C4-2B (cell line): ENCODE results near the gene LRRC53.

Source experiments
- H3K27ac ChIP-seq: fragments of 450-650 bp; 2 replicates; pipeline ENCODE4 v1.5.1; 2017
- ZFX ChIP-seq: fragments of 450-650 bp; IDR thresholded peaks from 2 replicates; pipeline ENCODE4 v1.6.1; 2017
- TF ChIP-seq, protein P1 (sequence below): fragments of 450-650 bp; conservative IDR thresholded peaks from 2 replicates; pipeline ENCODE4 v1.5.1; 2017; ENCODE audit warnings: mild to moderate bottlenecking

The LRRC53 gene

DNA sequence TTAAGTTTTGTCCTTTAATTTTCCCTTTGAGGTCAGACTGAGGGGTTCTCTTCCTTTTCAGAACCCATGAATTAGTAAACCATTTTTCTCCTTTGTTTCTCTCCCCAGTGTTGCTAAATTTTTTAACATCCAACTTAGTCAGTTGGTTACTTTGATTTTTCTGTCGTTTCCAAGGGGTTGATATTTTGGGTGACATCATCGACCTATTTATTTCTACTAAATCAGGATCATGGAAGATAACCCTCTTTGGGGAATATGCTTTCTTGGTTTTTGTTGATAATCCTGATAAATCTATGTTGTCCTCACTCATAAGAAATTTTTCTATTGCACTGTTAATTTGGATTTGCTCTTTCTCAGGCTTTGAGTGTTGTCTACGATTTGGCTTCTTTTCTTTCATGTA lies 40.9 kb downstream of the LRRC53 start:
- TF ChIP-seq, protein P1, sequence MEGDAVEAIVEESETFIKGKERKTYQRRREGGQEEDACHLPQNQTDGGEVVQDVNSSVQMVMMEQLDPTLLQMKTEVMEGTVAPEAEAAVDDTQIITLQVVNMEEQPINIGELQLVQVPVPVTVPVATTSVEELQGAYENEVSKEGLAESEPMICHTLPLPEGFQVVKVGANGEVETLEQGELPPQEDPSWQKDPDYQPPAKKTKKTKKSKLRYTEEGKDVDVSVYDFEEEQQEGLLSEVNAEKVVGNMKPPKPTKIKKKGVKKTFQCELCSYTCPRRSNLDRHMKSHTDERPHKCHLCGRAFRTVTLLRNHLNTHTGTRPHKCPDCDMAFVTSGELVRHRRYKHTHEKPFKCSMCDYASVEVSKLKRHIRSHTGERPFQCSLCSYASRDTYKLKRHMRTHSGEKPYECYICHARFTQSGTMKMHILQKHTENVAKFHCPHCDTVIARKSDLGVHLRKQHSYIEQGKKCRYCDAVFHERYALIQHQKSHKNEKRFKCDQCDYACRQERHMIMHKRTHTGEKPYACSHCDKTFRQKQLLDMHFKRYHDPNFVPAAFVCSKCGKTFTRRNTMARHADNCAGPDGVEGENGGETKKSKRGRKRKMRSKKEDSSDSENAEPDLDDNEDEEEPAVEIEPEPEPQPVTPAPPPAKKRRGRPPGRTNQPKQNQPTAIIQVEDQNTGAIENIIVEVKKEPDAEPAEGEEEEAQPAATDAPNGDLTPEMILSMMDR, result no peak
- no peak for TF ChIP-seq ZFX
- no peak overlapping the region for H3K27ac ChIP-seq

DNA sequence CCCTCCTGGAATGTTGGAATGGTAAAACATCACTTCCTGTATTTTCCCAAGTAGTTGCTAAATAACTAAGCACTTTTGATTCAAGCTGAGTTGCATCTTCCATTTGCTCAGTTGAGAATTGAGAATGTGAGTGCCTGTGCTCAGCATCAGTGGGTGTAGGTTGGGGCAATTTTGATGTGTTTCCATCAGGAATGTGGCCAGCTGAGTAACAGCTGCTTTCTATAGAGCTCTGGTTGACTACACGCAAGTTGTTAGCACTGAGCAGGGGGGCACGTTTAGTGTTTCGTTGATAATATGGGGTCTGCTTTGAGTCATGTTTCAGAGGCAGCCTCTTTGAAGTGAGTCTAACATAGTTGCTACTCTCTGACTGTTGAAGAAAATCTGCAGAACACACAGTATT lies 41.5 kb downstream of the LRRC53 start:
- TF ChIP-seq ZFX, result no peak
- TF ChIP-seq, protein P1, result no peak
- H3K27ac ChIP-seq, result no peak overlapping the region

DNA sequence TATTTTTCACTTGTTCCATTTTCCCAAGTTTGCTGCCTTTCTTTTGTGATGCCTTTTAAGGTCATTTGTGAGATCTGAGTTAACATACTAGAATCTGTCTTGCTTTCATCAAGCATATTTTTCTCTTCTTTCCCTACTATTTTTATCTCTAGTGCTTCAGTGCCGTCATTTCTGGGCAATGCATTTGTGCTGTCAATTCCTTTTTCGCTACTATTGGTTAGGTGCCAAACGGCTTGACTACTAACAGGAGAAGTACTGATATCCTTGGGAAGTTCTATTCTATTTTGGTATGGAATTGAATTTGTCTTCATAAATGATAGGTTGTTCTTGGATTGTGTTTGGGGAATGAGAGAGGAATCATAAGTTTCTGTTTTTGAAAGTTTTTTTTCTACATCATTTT lies 42.2 kb downstream of the LRRC53 start:
- no peak overlapping the region for H3K27ac ChIP-seq
- TF ChIP-seq ZFX, result no peak
- TF ChIP-seq, protein P1, result no peak

DNA sequence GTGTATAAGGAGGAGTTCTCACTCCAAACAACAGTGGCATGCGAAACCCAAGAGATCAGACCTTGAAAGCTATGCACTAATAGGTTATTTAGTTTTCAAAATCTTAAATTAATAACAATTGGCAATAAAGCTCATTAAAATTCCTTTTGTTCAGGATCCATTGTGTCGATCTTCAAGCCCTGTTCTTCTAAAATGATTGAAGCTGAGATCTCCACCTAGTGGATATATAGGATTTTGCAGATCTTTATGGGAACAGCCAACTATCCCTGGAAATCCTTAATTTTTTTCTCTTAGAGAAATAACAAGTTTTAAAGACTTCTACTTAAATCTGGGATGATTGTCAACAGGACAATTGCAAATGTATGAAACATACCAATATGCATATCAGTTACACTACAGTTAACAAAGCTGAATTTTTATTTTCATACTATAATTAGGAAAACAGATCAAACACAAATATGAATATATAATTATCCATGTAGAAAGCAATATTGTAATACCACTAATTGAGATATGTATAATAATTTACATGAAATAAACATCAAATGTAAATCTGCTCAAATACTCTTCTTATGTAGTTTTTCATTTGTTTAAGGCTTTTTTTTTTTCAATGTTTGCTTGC lies 43.3 kb downstream of the LRRC53 start:
- TF ChIP-seq, protein P1, result peak; percentile 81
- TF ChIP-seq ZFX, result no peak
- no peak overlapping the region for H3K27ac ChIP-seq

DNA sequence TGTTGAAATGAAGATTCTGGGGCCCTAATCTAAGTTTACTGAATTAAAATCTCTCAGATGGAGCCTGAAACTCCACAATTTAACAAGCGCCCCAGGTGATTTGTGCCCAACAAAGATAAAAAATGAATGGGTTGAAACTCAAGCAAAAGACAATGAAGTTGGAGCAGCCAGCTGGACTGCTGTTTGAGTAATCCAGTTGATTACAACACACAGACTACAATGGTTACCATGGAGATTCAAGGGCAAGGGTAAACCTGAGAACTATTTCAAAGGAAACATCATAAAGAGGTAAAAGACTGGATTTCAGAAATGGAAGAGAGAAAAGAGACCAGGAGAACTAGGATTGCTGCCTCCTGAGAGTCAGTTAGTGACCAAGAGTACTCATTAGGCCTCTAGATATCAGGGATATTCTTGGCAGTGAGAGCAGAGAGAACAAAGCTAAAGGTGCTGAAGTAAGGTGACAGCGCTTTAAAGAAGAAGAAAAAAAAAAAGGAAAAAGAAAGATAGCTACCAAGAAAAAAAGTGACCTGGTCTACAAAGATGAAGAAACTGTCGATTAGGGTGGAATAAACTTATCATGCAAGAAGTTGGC lies 44.5 kb downstream of the LRRC53 start:
- TF ChIP-seq ZFX, result no peak
- TF ChIP-seq, protein P1, result no peak
- no peak overlapping the region for H3K27ac ChIP-seq

DNA sequence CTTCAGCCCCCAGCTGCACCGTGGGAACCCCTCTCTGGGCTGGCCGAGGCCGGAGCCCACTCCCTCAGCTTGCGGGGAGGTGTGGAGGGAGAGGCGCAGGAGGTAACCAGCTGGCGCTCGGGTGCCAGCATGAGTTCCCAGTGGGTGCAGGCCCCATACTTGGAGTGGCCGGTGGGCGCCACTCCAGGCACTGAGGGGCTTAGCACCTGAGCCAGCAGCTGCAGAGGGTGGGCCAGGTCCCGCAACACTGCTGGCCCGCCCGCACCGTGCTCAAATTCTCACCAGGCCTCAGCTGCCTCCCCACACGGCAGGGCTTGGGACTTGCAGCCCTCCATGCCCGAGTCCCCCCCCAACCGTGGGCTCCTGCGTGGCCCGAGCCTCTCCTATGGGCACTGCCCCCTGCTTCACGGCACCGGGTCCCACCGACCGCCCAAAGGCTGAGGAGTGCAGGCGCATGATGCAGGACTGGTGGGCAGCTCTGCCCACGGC lies 47.2 kb downstream of the LRRC53 start:
- TF ChIP-seq, protein P1, result no peak
- no peak for TF ChIP-seq ZFX
- no peak overlapping the region for H3K27ac ChIP-seq

DNA sequence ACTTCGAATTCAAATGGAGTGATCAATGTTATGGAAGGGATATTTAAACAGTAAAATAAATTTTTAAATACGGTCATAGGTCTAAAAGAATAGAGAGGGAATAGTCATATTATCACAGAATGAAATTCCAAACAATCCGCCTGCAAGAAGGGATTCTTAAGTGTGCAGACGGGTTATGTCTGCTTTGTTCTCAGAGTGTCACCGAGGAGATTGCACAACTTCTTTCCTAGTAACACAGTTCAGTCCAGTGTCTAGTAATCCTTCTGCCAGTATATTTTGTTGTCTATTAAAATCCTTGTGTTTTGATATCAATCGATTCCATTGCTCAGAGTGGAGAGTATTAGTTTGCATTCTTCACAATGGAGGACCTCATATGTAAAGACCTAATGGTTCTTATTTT lies 48.4 kb downstream of the LRRC53 start:
- no peak overlapping the region for H3K27ac ChIP-seq
- TF ChIP-seq ZFX, result no peak
- TF ChIP-seq, protein P1, result no peak
